HG02884 (cell line): Measurements from ENCODE around the gene ABLIM3.
A peak's percentile ranks its signal among the peaks of the same experiment; 100 is the strongest.

ENCODE experiments used
- ATAC-seq: cut with Tn5 transposase; IDR thresholded peaks from one replicate; pipeline ENCODE4 v1.9.1; 2021; ENCODE audit warnings: mild to moderate bottlenecking, moderate library complexity; ENCODE audit not compliant: unreplicated experiment

Gene ABLIM3

GRCh38 chr5:149278451-149279210, 137.3 kb downstream of the ABLIM3 start:
- no peak for ATAC-seq

GRCh38 chr5:149279661-149280060, 138.4 kb downstream of the ABLIM3 start:
- ATAC-seq = no peak

- ATAC-seq = no peak
Measured at GRCh38 chr5:149280124-149280523, 138.8 kb downstream of the ABLIM3 start.

GRCh38 chr5:149280802-149281201, 139.5 kb downstream of the ABLIM3 start:
- no peak for ATAC-seq

GRCh38 chr5:149282027-149282965, 141.0 kb downstream of the ABLIM3 start:
- ATAC-seq = no peak

GRCh38 chr5:149282966-149283332, 141.7 kb downstream of the ABLIM3 start:
- ATAC-seq = no peak

GRCh38 chr5:149283626-149284480, 142.6 kb downstream of the ABLIM3 start:
- no peak for ATAC-seq

GRCh38 chr5:149284501-149284900, 143.2 kb downstream of the ABLIM3 start:
- no peak for ATAC-seq

GRCh38 chr5:149285153-149285552, 143.9 kb downstream of the ABLIM3 start:
- no peak for ATAC-seq

- ATAC-seq = no peak
Measured at GRCh38 chr5:149288436-149288835, 147.1 kb downstream of the ABLIM3 start.

- no peak for ATAC-seq
Measured at GRCh38 chr5:149289301-149289700, 148.0 kb downstream of the ABLIM3 start.

- peak; percentile 47 for ATAC-seq
Measured at GRCh38 chr5:149294872-149295829, 153.9 kb downstream of the ABLIM3 start.

GRCh38 chr5:149297340-149298025, 156.2 kb downstream of the ABLIM3 start:
- ATAC-seq = no peak

GRCh38 chr5:149298163-149298562, 156.9 kb downstream of the ABLIM3 start:
- ATAC-seq = no peak

- no peak for ATAC-seq
Measured at GRCh38 chr5:149298842-149299404, 157.6 kb downstream of the ABLIM3 start.

- no peak for ATAC-seq
Measured at GRCh38 chr5:149299451-149300054, 158.3 kb downstream of the ABLIM3 start.

GRCh38 chr5:149300441-149300840, 159.1 kb downstream of the ABLIM3 start:
- ATAC-seq = no peak

GRCh38 chr5:149301049-149301743, 159.9 kb downstream of the ABLIM3 start:
- no peak for ATAC-seq
